Stimulated activated CD4-positive, alpha-beta T cell treated with anti-CD3 and anti-CD28 coated beads, Interleukin-4, amount 100 ng/mL, for 24 hours (primary cell): ENCODE measurements around the gene CHKB.
"Not testable (repeated sequence)": the region's sequence is repeated elsewhere in the genome, so short reads cannot be mapped to it uniquely, and the experiment has no call there.

Experiments used
- DNase-seq: peaks from one replicate; pipeline ENCODE4 v3.0.0-alpha.2; 2020

The CHKB gene

GRCh38 chr22:50546326-50547262 lies 36.1 kb downstream of the CHKB start:
- no peak for DNase-seq

- peak; percentile 36 for DNase-seq
Measured at GRCh38 chr22:50545522-50546325, 36.9 kb downstream of the CHKB start, which contains the start of gene KLHDC7B. Gene KLHDC7B (plus strand): TSS chr22:50545899. CDS start chr22:50546244, 345 bp downstream.

- peak; percentile 20 for DNase-seq
Measured at GRCh38 chr22:50544746-50545253, 37.8 kb downstream of the CHKB start.

- peak; percentile 83 for DNase-seq
Measured at GRCh38 chr22:50544078-50544745, 38.4 kb downstream of the CHKB start.

GRCh38 chr22:50542416-50542927 lies 40.2 kb downstream of the CHKB start:
- DNase-seq, result peak; percentile 22

DNA sequence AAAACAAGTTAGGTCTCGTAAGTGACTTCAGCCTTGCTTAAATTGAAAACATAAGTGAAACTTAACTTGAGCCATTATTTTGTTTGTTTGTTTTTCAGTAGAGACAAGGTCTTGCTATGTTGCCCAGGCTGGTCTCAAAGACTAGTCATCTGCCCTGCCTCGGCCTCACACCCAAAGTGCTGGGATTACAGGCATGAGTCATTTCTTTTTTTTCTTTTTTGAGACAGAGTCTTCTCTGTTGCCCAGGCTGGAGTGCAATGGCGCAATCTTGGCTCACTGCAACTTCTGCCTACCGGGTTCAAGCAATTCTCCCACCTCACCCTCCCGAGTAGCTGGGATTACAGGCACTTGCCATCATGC lies 41.0 kb downstream of the CHKB start:
- DNase-seq, result peak; percentile 26

DNA sequence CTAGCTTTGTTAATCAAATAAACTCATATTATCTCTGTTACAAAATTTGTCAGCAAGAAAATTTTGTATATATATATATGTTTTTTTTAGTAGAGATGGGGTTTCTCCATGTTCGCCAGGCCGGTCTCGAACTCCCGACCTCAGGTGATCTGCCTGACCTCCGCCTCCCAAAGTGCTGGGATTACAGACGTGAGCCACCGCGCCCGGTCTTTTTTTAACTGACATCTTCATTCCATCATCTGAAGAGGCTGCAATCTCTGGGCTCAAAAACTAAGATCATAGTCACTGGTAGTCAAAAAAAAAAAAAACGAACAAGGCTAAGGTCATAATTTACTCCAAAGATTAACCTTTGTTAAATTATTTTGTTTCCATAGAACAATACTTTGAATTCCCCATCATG lies 42.3 kb downstream of the CHKB start:
- no peak for DNase-seq

DNA sequence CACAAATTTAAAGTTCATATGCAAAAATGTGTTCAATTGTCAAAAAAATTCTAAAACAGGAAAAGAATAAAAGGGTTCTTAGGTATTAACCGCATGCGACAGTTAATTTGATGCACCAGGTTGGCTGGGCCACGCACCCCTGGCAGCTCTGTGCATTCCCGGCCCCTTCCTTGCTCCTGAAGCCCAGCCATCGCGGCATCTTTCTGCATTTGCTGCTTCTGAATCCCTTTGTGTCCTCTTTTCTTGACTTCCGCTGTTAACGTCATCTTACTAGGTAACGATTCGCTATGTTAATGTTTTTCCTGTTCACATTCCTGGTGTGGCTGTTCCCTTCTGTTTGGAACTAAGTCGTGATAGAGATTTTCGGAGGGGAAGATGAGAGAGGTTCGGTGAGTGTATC lies 44.9 kb downstream of the CHKB start:
- DNase-seq, result no peak

- DNase-seq, result no peak
Measured at GRCh38 chr22:50536226-50536625, 46.4 kb downstream of the CHKB start.

- DNase-seq, result no peak
Measured at GRCh38 chr22:50535113-50535512, 47.5 kb downstream of the CHKB start.

DNA sequence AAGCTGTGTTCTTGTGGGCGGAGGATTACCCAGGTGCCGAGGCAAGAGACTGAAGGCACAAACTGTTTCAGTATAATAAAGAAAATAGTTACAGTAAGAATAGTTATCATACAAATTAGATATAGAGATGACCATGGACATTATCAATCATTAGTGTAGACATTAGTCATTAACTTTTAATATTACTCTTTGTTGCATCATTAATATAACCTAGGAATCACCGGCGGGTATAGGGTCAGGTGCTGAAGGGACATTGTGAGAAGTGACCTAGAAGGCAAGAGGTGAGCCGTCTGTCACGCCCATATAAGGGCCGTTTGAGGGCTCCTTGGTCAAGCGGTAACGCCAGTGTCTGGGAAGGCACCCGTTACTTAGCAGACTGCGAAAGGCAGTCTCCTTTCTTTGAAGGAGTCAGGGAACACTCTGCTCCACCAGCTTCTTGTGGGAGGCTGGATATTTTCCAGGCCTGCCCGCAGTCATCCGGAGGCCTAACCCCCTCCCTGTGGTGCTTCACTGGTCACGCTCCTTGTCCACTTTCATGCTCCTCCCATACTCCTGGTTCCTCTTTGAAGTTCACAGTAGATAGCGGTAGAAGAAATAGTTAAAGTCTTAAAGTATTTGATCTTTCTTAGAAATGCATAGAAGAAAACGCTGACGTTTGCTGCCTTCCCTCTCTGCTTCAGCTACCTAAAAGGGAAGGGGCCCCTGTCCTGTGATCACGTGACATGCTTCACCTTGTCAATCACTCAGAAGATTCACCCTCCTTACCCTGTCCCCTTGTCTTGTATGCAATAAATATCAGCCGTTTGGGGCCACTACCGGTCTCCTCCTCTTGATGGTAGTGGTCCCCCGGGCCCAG lies 48.6 kb downstream of the CHKB start:
- DNase-seq, result not testable (repeated sequence)

DNA sequence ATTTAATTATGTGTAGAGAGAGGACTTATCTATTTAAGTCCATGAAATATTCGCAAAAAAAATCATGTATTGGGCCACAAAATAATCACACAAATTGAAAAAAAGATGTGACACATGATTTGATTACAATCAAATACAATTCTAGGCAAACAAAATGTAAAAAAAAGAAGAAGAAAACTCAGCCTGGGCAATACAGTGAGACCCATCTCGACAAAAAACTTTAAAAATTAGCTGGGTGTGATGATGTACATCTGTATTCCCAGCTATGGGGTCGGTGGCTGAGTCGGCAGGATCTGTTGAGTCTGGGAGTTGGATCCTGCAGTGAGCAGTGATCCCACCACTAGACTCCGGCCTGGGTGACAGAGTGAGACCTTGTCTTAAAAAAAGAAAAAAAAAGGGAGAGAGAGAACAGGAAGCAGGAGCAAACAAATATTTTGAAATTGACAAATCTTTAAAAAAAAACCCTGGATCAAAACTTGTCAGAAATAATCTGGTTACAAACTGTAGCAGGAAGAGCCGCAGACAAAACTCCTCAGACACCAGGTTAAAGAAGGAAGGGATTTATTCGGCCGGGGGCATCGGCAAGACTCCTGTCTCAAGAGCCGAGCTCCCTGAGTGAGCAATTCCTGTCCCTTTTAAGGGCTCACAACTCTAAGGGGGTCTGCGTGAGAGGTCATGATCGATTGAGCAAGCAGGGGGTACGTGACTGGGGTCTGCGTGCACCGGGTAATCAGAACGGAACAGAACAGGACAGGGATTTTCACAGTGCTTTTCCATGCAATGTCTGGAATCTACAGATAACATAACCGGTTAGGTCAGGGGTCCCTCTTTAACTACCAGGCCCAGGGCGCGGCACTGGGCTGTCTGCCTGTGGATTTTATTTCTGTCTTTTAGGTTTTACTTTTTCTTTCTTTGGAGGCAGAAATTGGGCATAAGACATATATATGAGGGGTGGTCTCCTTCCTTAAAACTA lies 49.5 kb downstream of the CHKB start:
- DNase-seq, result no peak

DNA sequence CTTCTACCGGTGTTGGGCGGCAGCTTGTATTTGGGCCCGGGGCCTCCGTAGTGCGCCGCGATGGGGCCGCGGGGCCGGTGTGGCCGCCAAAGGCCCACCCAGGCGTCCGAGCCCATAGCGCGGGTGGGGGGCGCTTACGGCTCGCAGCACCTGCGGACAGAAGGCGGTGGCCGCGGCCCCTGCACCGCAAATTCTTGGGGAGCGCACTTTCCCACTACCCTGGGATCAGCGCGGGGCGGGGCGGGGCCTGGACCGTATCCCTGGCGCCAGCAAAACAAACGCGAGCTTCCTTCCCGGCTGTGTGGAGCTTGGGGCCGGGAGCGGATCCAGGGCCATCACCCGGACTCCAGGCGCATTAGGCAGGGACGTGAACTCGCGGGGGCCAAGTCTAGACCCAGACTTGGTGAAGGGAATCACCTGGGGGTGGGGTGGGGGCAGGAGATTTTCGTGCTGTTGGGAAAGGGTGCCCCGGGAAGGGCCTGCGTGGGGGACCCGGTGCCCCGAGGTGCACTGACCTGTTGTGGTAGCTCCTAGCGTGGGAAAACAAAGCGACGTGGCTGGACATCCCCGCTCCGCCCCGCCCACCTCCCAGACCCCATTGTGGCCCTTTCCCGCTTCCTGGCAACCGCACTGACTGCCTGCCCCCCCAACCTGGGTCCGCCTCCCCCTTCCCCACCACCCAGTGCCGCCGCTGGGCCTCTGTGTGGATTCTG lies 50.5 kb downstream of the CHKB start:
- DNase-seq, result peak; percentile 8

GRCh38 chr22:50531546-50531961 lies 51.1 kb downstream of the CHKB start:
- DNase-seq, result peak; percentile 69

DNA sequence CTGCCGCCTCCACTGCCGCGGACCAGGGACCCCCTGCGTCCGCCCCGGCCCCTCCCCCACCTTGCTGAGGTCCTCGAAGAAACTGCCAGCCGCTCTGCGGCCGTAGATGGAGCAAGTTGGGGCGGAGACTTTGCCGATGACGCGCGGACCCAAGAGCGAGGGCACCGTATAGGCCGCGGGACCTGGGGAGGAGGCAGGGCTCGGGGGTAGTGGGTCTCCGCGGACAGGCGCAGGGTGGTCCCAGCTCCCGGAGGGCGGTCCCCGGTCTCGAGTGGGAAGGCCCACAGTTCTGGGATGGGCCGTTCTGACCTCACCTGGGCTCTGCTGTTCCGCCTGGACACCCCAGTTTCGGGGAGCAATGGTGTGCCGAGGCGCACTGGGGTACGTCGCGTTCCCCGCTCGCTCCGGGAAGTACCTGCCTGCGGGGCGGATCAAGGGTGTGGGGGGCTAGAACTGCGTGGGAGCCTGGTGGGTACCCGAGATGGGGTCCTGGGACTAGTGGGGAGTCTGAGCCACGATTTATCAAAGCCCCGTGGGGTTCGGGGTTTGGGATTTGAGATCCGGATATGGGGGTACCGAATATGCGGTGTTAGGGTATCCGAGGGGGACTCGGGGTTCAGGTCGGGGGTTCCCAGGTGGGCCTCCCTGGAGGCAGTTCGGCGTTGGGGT lies 51.6 kb downstream of the CHKB start:
- peak; percentile 86 for DNase-seq

GRCh38 chr22:50530580-50530876 lies 52.1 kb downstream of the CHKB start:
- DNase-seq, result no peak

DNA sequence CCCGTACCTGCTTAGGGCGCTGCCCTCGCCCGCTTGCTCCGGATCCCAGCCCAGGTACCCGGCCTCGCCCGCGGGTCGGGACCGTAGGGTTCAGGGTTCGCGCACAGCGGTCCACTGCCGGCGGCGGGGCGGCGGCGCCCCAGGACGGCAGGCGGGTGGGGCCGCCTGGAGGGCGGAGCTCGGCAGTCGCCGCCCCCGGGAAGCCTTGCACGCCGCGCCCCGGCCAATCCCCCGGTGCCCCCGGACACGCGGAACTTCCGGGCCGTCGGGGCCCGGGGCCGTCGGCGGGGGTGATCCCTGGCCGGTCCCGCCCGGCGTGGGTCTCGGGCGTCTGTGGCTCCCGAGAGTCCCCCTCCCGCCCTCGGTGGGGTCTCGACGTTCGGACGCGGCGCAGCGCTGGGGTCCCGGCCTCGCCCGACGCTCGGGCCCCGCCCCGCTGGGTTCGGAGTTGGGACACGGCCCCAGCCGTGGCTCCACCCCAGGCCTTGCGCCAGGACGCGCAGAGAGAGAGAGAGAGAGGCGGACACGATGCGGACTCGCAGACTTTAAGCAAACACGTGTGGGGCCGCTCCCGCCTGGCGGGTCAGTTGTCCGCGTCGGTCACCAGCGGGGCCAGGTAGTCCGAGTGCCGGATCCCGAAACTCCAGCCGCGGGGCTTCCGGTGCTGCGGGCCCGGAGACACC lies 52.6 kb downstream of the CHKB start, which contains the start of gene TYMP:
TYMP (minus strand) TSS at position 116 of the 683 bp plus-strand sequence. CDS start 303 bp downstream, outside the sequence.
- DNase-seq, result peak; percentile 71

GRCh38 chr22:50529416-50529896 lies 53.2 kb downstream of the CHKB start:
- no peak for DNase-seq
